ENCODE measurements around the gene HPS4.

GRCh38 chr22:26499188-26499703, 15.7 kb upstream of the HPS4 start:
- TF ChIP-seq POLR2AphosphoS5 (IDR thresholded peaks at IDR 0.05) (no peak), CTCF (IDR thresholded peaks at IDR 0.05) (no peak)
